HG03521 (cell line): Measurements from ENCODE around the gene CATSPERB.
"Not testable (repeated sequence)": the region's sequence is repeated elsewhere in the genome, so short reads cannot be mapped to it uniquely, and the experiment has no call there.

Source experiments
- ATAC-seq: cut with Tn5 transposase; IDR thresholded peaks from one replicate; pipeline ENCODE4 v1.9.1; 2021; ENCODE audit warnings: mild to moderate bottlenecking, moderate library complexity; ENCODE audit not compliant: unreplicated experiment

Gene CATSPERB

GRCh38 chr14:91681118-91681517 is 50.8 kb downstream of the CATSPERB start:
- no peak for ATAC-seq

- no peak for ATAC-seq
Measured at GRCh38 chr14:91679273-91679672, 52.6 kb downstream of the CATSPERB start.

GRCh38 chr14:91677687-91678086 is 54.2 kb downstream of the CATSPERB start:
- ATAC-seq: not testable (repeated sequence)

GRCh38 chr14:91674911-91675310 is 57.0 kb downstream of the CATSPERB start:
- no peak for ATAC-seq

- no peak for ATAC-seq
Measured at GRCh38 chr14:91669867-91670266, 62.0 kb downstream of the CATSPERB start.

GRCh38 chr14:91667101-91667500 is 64.8 kb downstream of the CATSPERB start:
- ATAC-seq: not testable (repeated sequence)

GRCh38 chr14:91660790-91661189 is 71.1 kb downstream of the CATSPERB start:
- ATAC-seq: no peak

- no peak for ATAC-seq
Measured at GRCh38 chr14:91654836-91655235, 77.0 kb downstream of the CATSPERB start.

GRCh38 chr14:91653451-91653850 is 78.4 kb downstream of the CATSPERB start:
- ATAC-seq: no peak

GRCh38 chr14:91649930-91650329 is 82.0 kb downstream of the CATSPERB start:
- ATAC-seq: no peak

GRCh38 chr14:91647856-91648255 is 84.0 kb downstream of the CATSPERB start:
- no peak for ATAC-seq

GRCh38 chr14:91636604-91637003 is 95.3 kb downstream of the CATSPERB start:
- no peak for ATAC-seq

GRCh38 chr14:91624757-91625156 is 107.1 kb downstream of the CATSPERB start:
- ATAC-seq: no peak

- no peak for ATAC-seq
Measured at GRCh38 chr14:91614187-91614586, 117.7 kb downstream of the CATSPERB start.

GRCh38 chr14:91613459-91614112 is 118.3 kb downstream of the CATSPERB start:
- ATAC-seq: no peak

GRCh38 chr14:91611528-91611927 is 120.4 kb downstream of the CATSPERB start:
- no peak for ATAC-seq

GRCh38 chr14:91609161-91609560 is 122.7 kb downstream of the CATSPERB start:
- ATAC-seq: no peak

- no peak for ATAC-seq
Measured at GRCh38 chr14:91607322-91608047, 124.4 kb downstream of the CATSPERB start.

GRCh38 chr14:91606851-91607250 is 125.0 kb downstream of the CATSPERB start:
- ATAC-seq: no peak

- ATAC-seq: not testable (repeated sequence)
Measured at GRCh38 chr14:91604611-91605010, 127.3 kb downstream of the CATSPERB start.

GRCh38 chr14:91599994-91600393 is 131.9 kb downstream of the CATSPERB start:
- no peak for ATAC-seq

- no peak for ATAC-seq
Measured at GRCh38 chr14:91595736-91596135, 136.2 kb downstream of the CATSPERB start.
